HL-60 (cell line): ENCODE data around the gene MYLIP.

Experiments
- CTCF ChIP-seq: IDR thresholded peaks from one replicate; pipeline ENCODE4 v1.5.1; 2011; ENCODE audit warnings: low read length, control low read depth, inconsistent platforms; ENCODE audit not compliant: insufficient read depth
- GABPA ChIP-seq: IDR thresholded peaks from 2 replicates; pipeline ENCODE4 v1.6.1; 2012; ENCODE audit warnings: low read depth
- SPI1 ChIP-seq: IDR thresholded peaks from 2 replicates; pipeline ENCODE4 v1.6.1; 2012; ENCODE audit warnings: low read depth, mild to moderate bottlenecking, borderline replicate concordance

- TF ChIP-seq CTCF (no peak), GABPA (no peak), SPI1 (no peak)
Observed at GRCh38 chr6:16157492-16157891, 28.6 kb downstream of the MYLIP start.
